Parathyroid adenoma (tissue), 2 donors: ENCODE measurements around the gene OR9Q1.

Experiments
- H2AFZ ChIP-seq: fragments of 300-600 bp; sonication (generic); one replicate; pipeline ENCODE4 v1.7.0; 2017; ENCODE audit warnings: antibody characterized with exemption, mild to moderate bottlenecking
- H3K27ac ChIP-seq: fragments of 300-600 bp; sonication (generic); one replicate; pipeline ENCODE4 v1.7.0; 2017
- H3K27me3 ChIP-seq: fragments of 300-600 bp; sonication (generic); one replicate; pipeline ENCODE4 v1.7.0; 2017; ENCODE audit warnings: low read length; ENCODE audit not compliant: control insufficient read depth, insufficient read depth
- H3K36me3 ChIP-seq: fragments of 300-600 bp; sonication (generic); one replicate; pipeline ENCODE4 v1.7.0; 2017; ENCODE audit warnings: low read length; ENCODE audit not compliant: control insufficient read depth, insufficient read depth
- H3K4me1 ChIP-seq: fragments of 300-600 bp; sonication (generic); one replicate; pipeline ENCODE4 v1.7.0; 2017; ENCODE audit warnings: control low read depth
- H3K4me2 ChIP-seq: fragments of 300-600 bp; sonication (generic); one replicate; pipeline ENCODE4 v1.7.0; 2017; ENCODE audit warnings: low read length
- H3K4me3 ChIP-seq: fragments of 300-600 bp; sonication (generic); one replicate; pipeline ENCODE4 v1.7.0; 2017; ENCODE audit warnings: low read depth, low read length
- H3K79me2 ChIP-seq: fragments of 300-600 bp; sonication (generic); one replicate; pipeline ENCODE4 v1.7.0; 2017; ENCODE audit warnings: control low read depth
- H3K9ac ChIP-seq: fragments of 300-600 bp; sonication (generic); one replicate; pipeline ENCODE4 v1.7.0; 2017; ENCODE audit warnings: mild to moderate bottlenecking
- H3K9me3 ChIP-seq: fragments of 300-600 bp; sonication (generic); one replicate; pipeline ENCODE4 v1.7.0; 2017; ENCODE audit warnings: low read length; ENCODE audit not compliant: control insufficient read depth
- CTCF ChIP-seq: fragments of 300-600 bp; sonication (generic); IDR thresholded peaks from one replicate; pipeline ENCODE4 v1.7.0; 2017; ENCODE audit warnings: antibody characterized with exemption, mild to moderate bottlenecking
- donor health status: primary hyperparathyroidism.

Gene OR9Q1

DNA sequence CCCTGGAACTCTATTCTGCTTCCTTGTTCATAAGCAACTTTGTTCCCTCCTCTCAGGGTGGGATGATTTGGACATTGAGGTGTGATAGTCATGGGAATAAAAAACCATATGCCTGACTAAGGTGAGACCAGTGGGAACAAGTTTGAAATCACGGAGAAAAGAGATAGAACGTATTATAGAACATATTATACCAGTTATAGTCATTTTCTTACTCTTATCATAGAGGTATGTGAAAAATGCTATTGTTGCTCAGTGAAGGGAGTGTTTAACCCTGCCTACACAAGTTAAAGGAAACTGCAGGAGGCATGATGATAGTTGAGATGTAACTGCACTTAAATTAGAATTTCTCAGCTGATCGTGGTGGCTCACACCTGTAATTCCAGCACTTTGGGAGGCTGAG, 22.6 kb downstream of the OR9Q1 start:
- Histone ChIP-seq H3K4me2 (no peak overlapping the region), H3K4me1 (no peaks in the 10 kb centered on the region)

DNA sequence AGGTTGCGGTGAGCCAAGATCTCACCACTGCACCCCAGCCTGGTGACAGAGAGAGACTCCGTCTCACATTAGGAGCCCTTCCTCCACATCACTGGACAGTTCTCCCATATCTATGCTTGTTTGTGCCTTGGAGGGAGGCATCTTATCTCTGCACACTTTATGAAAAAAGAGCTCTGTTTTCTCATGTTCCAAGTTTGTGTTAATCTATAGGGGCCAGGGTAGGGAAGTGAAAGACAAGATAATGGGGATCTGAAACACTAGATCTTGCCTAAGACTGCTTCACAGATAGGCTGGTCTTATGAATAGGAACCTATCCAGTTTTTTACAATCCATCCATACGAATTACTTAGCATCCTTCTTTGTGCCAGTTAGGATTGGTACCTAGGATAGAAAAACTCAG, 24.1 kb downstream of the OR9Q1 start:
- no peak overlapping the region for H3K9ac ChIP-seq
- no peak overlapping the region for H2AFZ ChIP-seq
- no peaks in the 10 kb centered on the region for H3K9me3 ChIP-seq
- TF ChIP-seq CTCF = no peak
- no peak overlapping the region for H3K27ac ChIP-seq
- H3K27me3 ChIP-seq = no peaks in the 10 kb centered on the region
- no peaks in the 10 kb centered on the region for H3K4me1 ChIP-seq
- no peak overlapping the region for H3K4me3 ChIP-seq
- H3K36me3 ChIP-seq = no peaks in the 10 kb centered on the region
- H3K4me2 ChIP-seq = no peak overlapping the region
- H3K79me2 ChIP-seq = no peaks in the 10 kb centered on the region

More for the DNA sequence above, 22.6 kb downstream of the OR9Q1 start:
- no peak for TF ChIP-seq CTCF
- no peaks in the 10 kb centered on the region for H3K36me3 ChIP-seq
- H3K9ac ChIP-seq = no peak overlapping the region
- no peak overlapping the region for H3K4me3 ChIP-seq
- no peak overlapping the region for H3K27ac ChIP-seq
- H2AFZ ChIP-seq = no peak overlapping the region
- no peaks in the 10 kb centered on the region for H3K9me3 ChIP-seq
- no peaks in the 10 kb centered on the region for H3K79me2 ChIP-seq
- H3K27me3 ChIP-seq = no peaks in the 10 kb centered on the region

DNA sequence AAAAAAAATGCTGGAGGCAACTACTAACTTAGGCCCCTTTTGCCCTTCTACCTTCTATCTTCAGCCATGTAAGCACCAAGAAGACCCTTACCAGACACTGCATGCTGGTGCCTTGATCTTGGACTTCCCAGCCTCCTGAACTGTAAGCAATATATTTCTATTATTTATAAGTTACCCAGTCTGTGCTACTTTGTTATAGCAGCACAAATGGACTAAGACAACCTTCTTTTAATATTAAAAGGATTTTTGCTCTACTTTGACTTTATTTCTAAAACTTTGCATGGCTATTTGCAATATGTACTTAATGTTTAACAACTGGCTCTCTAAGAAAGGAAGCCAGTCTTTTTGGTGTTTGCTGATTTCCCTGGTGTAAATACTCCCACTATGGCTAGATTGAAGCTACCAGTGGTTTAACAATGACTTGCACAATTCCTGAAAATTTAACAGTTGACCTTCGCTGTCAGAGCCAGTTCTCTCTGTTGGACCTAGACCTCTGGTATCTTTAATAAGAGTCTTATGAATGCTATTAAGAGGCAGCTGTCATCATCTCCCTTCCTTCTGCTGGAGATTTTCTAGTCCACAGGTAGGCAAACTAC, 32.2 kb downstream of the OR9Q1 start:
- H3K36me3 ChIP-seq = no peaks in the 10 kb centered on the region
- no peak overlapping the region for H3K4me2 ChIP-seq
- H3K4me1 ChIP-seq = no peaks in the 10 kb centered on the region
- no peaks in the 10 kb centered on the region for H3K9me3 ChIP-seq
- no peaks in the 10 kb centered on the region for H3K79me2 ChIP-seq
- no peak overlapping the region for H2AFZ ChIP-seq
- H3K27ac ChIP-seq = no peak overlapping the region
- no peak for TF ChIP-seq CTCF
- H3K4me3 ChIP-seq = no peak overlapping the region
- no peak overlapping the region for H3K9ac ChIP-seq
- H3K27me3 ChIP-seq = no peaks in the 10 kb centered on the region

GRCh38 chr11:58057481-58057880, 33.8 kb downstream of the OR9Q1 start:
- Histone ChIP-seq H3K4me3 (no peak overlapping the region), H3K4me2 (no peak overlapping the region), H3K9ac (no peak overlapping the region), H3K27me3 (no peaks in the 10 kb centered on the region), H3K27ac (no peak overlapping the region), H3K4me1 (no peaks in the 10 kb centered on the region), H3K79me2 (no peaks in the 10 kb centered on the region), H2AFZ (no peak overlapping the region), H3K36me3 (no peaks in the 10 kb centered on the region), H3K9me3 (no peaks in the 10 kb centered on the region)
- TF ChIP-seq CTCF = no peak

GRCh38 chr11:58058276-58059006, 34.8 kb downstream of the OR9Q1 start:
- Histone ChIP-seq H3K27me3 (no peaks in the 10 kb centered on the region), H3K27ac (no peak overlapping the region), H3K79me2 (no peaks in the 10 kb centered on the region), H3K36me3 (no peaks in the 10 kb centered on the region), H3K4me1 (no peaks in the 10 kb centered on the region), H3K4me2 (no peak overlapping the region), H3K9ac (no peak overlapping the region), H2AFZ (no peak overlapping the region), H3K9me3 (no peaks in the 10 kb centered on the region), H3K4me3 (no peak overlapping the region)
- TF ChIP-seq CTCF = no peak
